Epithelial cell of esophagus (primary cell): ENCODE results near the gene C11orf16.
A peak's percentile ranks its signal among the peaks of the same experiment; 100 is the strongest.

ENCODE experiments used
- DNase-seq: peaks from one replicate; pipeline ENCODE4 v3.0.0; 2010; ENCODE audit warnings: low read depth
- H3K4me3 ChIP-seq: 2 replicates; pipeline ENCODE4 v1.5.1; 2011; ENCODE audit warnings: mild to moderate bottlenecking, low read length, control low read depth
- TF ChIP-seq, protein P1 (sequence below): IDR thresholded peaks from 2 replicates; pipeline ENCODE4 v1.5.1; 2011; ENCODE audit warnings: low read depth, mild to moderate bottlenecking, low read length, control low read depth, inconsistent platforms; ENCODE audit not compliant: insufficient read depth; ENCODE audit errors: missing control alignments

Gene C11orf16

DNA sequence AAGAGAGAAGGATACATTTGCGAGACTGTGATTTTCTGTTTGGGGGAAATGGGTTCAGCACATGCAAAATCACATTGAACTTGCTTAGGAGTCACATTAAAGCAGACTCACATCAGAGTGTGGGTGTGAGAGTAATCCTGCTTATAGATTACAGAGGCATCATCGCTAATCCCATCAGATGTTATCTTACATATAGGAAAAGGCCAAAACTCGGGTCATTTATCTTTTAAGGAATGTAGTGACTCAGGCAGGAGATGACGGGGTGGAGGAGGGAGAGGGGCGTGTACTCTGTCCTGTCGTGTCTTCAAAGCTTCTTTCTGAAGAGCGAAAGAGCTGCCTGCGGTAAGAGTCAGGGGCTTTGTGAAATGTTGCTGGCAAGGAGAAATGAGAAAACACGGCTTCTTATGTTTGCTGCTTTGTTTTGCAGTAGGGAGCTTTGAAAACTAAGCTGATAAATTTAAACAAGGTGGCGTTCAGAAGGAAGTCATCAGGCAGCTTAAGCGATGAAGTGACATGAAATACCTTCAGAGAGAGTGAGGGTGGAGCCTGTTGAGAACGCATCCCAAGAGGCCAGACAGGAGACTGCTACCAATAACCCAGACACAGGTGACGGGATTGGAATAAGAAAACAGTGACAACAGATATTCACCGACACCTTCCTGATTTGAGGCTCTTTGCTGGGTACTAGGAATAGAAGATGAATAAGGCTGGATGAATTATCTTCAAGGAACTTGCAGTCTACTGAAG, 2.2 kb upstream of the C11orf16 start:
- DNase-seq: peak; percentile 73
- TF ChIP-seq, protein P1, sequence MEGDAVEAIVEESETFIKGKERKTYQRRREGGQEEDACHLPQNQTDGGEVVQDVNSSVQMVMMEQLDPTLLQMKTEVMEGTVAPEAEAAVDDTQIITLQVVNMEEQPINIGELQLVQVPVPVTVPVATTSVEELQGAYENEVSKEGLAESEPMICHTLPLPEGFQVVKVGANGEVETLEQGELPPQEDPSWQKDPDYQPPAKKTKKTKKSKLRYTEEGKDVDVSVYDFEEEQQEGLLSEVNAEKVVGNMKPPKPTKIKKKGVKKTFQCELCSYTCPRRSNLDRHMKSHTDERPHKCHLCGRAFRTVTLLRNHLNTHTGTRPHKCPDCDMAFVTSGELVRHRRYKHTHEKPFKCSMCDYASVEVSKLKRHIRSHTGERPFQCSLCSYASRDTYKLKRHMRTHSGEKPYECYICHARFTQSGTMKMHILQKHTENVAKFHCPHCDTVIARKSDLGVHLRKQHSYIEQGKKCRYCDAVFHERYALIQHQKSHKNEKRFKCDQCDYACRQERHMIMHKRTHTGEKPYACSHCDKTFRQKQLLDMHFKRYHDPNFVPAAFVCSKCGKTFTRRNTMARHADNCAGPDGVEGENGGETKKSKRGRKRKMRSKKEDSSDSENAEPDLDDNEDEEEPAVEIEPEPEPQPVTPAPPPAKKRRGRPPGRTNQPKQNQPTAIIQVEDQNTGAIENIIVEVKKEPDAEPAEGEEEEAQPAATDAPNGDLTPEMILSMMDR: no peak
- H3K4me3 ChIP-seq: peak overlapping the region; percentile 0

DNA sequence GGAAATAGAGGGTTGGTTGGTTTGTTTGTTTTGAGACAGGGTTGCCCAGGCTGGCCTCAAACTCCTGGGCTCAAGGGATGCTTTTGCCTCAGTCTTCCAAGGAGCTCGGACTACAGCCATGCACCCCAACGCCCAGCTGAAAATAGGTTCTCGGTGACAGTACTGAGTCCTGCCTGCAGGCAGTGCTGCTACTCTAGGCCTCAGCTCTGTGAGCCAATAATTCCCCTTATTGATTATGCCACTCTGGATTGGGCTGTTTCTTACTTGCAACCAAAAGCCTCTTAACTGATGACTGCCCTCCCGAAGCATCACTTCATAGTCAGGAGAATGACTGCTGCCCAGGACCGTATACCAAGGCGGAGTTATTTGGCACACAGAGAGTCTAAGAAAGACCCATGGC, 1.2 kb upstream of the C11orf16 start:
- DNase-seq: no peak
- no peak overlapping the region for H3K4me3 ChIP-seq
- TF ChIP-seq, protein P1: no peak

DNA sequence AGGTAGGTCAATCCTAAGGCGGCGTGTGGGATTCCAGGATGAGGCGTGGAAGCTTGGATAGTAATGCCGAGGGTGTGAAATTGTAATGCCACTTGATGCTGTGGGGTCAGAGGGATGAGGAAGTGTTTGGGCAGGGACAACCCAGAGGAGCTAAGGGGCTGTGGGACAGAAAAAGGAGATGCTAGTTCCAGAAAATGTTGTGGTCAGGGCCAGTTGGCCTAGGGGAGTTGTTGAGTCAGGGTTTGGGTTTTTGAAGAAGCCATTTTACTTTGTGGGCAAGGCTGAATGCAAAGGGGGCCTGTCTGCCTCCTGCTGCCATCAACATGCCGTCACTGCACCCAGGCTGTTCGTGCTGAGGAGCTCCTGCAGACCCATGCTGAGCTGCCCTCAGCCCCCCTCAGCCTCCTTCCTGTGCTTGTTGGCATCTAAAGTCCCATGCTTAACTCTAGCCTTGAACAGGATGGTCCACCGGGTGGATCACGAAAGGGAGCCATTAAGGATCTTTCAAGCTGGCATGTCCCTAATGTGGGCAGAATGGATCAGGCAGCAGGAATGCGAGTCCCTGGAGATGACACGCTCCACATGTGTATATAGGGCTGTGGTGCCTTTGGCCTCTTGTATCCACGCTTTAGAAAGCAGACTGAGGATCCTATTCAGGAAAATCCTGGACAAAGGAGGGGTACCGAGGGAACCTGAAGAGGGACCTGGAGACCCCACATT, 2.1 kb downstream of the C11orf16 start:
- no peak overlapping the region for H3K4me3 ChIP-seq
- TF ChIP-seq, protein P1: no peak
- DNase-seq: no peak

DNA sequence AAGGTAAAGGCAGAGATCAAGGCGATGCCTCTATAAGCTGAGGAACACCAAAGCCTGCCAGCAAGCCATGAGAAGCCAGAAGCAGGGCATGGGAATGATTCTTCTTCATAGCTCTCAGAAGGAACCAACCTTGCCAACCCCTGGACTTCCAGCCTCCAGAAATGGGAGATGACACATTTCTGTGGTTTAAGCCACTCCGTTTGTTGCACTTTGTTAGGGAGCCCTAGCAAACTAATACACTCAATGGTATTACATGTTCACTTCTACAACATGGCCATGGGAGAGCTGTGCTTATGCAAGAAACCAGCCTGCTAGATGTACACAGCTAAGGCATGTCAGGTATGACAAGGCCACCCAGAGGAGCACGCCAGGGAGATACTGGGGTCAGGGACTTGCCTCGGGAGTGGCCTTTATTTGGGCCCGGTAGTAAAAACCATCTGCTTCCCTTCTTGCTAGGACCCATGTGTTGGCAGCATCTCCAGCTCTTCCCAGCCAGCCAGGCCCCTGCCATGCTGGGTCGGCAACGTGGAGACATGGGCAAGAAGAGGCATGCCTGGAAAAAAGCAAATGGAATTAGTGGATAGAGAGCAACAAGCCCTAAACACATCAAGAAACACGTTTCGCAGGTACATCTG, 3.6 kb downstream of the C11orf16 start:
- peak; percentile 18 for DNase-seq
- TF ChIP-seq, protein P1: no peak
- no peak overlapping the region for H3K4me3 ChIP-seq

DNA sequence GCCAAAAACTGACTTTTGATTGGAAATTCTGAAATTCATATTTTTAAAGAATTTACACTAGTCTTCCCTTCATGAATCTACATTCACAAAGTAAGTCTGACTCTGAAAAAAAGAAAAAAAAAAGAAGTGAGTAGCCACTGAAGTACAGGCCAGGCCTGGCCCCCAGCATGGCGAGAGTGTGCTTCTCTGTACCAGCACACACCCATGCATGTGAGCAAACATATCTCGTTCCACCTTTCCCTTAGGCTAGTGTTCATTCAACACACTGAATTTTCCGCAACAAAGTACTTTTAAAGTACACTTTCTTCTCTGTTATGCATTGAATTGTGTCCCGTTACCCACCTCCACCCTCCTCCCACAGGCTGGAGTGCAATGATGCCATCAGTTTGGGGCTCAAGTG, 4.5 kb downstream of the C11orf16 start:
- TF ChIP-seq, protein P1: no peak
- DNase-seq: no peak
- H3K4me3 ChIP-seq: no peak overlapping the region

DNA sequence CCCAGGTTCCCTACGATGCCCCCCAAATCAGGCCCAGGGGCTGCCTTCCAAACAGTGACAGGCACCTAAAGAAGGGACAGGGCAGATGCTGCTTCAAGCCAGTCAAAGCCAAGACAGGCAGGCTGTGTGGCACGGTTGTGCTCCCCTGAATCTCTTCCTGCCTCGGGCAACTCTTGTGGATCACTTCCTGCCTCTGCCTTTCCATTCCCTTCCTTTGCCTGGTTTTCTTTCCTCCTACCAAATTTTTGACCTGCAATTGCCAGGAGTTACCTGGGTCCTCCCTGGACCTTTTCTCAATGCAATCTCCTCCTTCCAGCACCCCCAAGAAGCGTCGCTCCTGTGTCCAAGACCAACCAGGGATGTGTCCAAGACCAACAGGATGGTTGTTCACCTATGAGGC, 5.5 kb downstream of the C11orf16 start:
- no peak overlapping the region for H3K4me3 ChIP-seq
- TF ChIP-seq, protein P1: no peak
- no peak for DNase-seq
